Stimulated activated naive B cell treated with anti-CD40 and anti-IgM and Interleukin-4, amounts not matched to agents 10 μg/mL and 1 μg/mL and 100 μg/mL, for 72 hours (primary cell): ENCODE results near the gene DDHD1.
A peak's percentile ranks its signal among the peaks of the same experiment; 100 is the strongest.
"Not testable (repeated sequence)": the region's sequence is repeated elsewhere in the genome, so short reads cannot be mapped to it uniquely, and the experiment has no call there.

Source experiments
- ATAC-seq, 2 donors: fragments of 150-1000 bp; cut with Tn5 transposase; replicated peaks; 2 replicates each; pipeline ENCODE4 v1.10.0; 2021; ENCODE audit warnings: moderate library complexity in 1 of 2
- DNase-seq: peaks from one replicate; pipeline ENCODE4 v3.0.0; 2021
- H3K27ac Mint-ChIP-seq: one replicate; pipeline ENCODE4 v1.8.0; 2022; ENCODE audit warnings: mild to moderate bottlenecking, mixed read lengths
- H3K27me3 Mint-ChIP-seq, 2 donors: one replicate each; pipeline ENCODE4 v1.8.0; 2022; ENCODE audit warnings: mixed read lengths in 2 of 2
- H3K36me3 Mint-ChIP-seq, 2 donors: one replicate each; pipeline ENCODE4 v1.8.0; 2022; ENCODE audit warnings: mixed read lengths in 2 of 2, mild to moderate bottlenecking in 1 of 2
- H3K4me1 Mint-ChIP-seq, 2 donors: one replicate each; pipeline ENCODE4 v1.8.0; 2022; ENCODE audit warnings: mixed read lengths in 2 of 2, mild to moderate bottlenecking in 1 of 2
- H3K4me3 Mint-ChIP-seq, 2 donors: one replicate each; pipeline ENCODE4 v1.8.0; 2022; ENCODE audit warnings: mild to moderate bottlenecking in 2 of 2, mixed read lengths in 2 of 2, moderate library complexity in 1 of 2
- H3K9me3 Mint-ChIP-seq, 2 donors: one replicate each; pipeline ENCODE4 v1.8.0; 2022; ENCODE audit warnings: mixed read lengths in 2 of 2, mild to moderate bottlenecking in 1 of 2

DDHD1 gene

GRCh38 chr14:53152887-53153701, at the start of gene DDHD1:
TSS of gene DDHD1 (minus strand) at chr14:53153323. CDS start at chr14:53153098, 225 bp downstream.
- peaks cover 15 to 29% of the 10 kb centered on the region in 2 donors for H3K36me3 Mint-ChIP-seq
- H3K27me3 Mint-ChIP-seq, result no peaks in the 10 kb centered on the region

GRCh38 chr14:53195949-53196348, 42.8 kb upstream of the DDHD1 start:
- DNase-seq (no peak), ATAC-seq (no peak)
- Mint-ChIP-seq H3K27ac (no peak overlapping the region), H3K9me3 (peaks cover 7 to 8% of the 10 kb centered on the region in 2 donors), H3K27me3 (no peaks in the 10 kb centered on the region), H3K4me1 (peaks cover 14 to 27% of the 10 kb centered on the region in 2 donors), H3K36me3 (peaks cover 11 to 15% of the 10 kb centered on the region in 2 donors), H3K4me3 (no peak overlapping the region)

More at GRCh38 chr14:53152887-53153701, at the start of gene DDHD1:
- DNase-seq (peak; percentile 85), ATAC-seq (peak; percentile 82 to 85)
- Mint-ChIP-seq H3K27ac (peak within 1 kb of the TSS; percentile 100), H3K9me3 (no peaks in the 10 kb centered on the region), H3K4me3 (peak within 1 kb of the TSS; percentile 99 to 100), H3K4me1 (peaks cover 27 to 39% of the 10 kb centered on the region in 2 donors)

- peak overlapping the region in 1 of 2 donors; percentile 35 for H3K4me3 Mint-ChIP-seq
- no peak overlapping the region for H3K27ac Mint-ChIP-seq
- ATAC-seq (no peak), DNase-seq (no peak)
- peaks cover 2 to 3% of the 10 kb centered on the region in 2 donors for H3K36me3 Mint-ChIP-seq
- H3K27me3 Mint-ChIP-seq, result no peaks in the 10 kb centered on the region
- H3K4me1 Mint-ChIP-seq, result peaks cover 15 to 30% of the 10 kb centered on the region in 2 donors
- no peaks in the 10 kb centered on the region for H3K9me3 Mint-ChIP-seq
Observed at GRCh38 chr14:53193193-53193592, 40.1 kb upstream of the DDHD1 start.

GRCh38 chr14:53192052-53192760, 39.1 kb upstream of the DDHD1 start:
- ATAC-seq (no peak), DNase-seq (no peak)
- Mint-ChIP-seq H3K27ac (no peak overlapping the region), H3K4me1 (peaks cover 15 to 30% of the 10 kb centered on the region in 2 donors), H3K36me3 (peaks cover 2 to 3% of the 10 kb centered on the region in 2 donors), H3K4me3 (peak overlapping the region in 1 of 2 donors; percentile 16), H3K27me3 (no peaks in the 10 kb centered on the region), H3K9me3 (no peaks in the 10 kb centered on the region)

GRCh38 chr14:53190938-53191337, 37.8 kb upstream of the DDHD1 start:
- Mint-ChIP-seq H3K4me1 (peaks cover 15 to 30% of the 10 kb centered on the region in 2 donors), H3K27ac (peak overlapping the region; percentile 80), H3K4me3 (peak overlapping the region; percentile 52 to 62), H3K36me3 (peaks cover 0 to 2% of the 10 kb centered on the region in 2 donors), H3K27me3 (no peaks in the 10 kb centered on the region), H3K9me3 (no peaks in the 10 kb centered on the region)
- ATAC-seq (peak; percentile 96 to 99), DNase-seq (peak; percentile 72)

- ATAC-seq (no peak), DNase-seq (no peak)
- Mint-ChIP-seq H3K27me3 (no peaks in the 10 kb centered on the region), H3K9me3 (no peaks in the 10 kb centered on the region), H3K4me3 (no peak overlapping the region), H3K27ac (no peak overlapping the region), H3K36me3 (no peaks in the 10 kb centered on the region), H3K4me1 (peaks cover 16 to 28% of the 10 kb centered on the region in 2 donors)
Observed at GRCh38 chr14:53187921-53188463, 34.9 kb upstream of the DDHD1 start.

GRCh38 chr14:53186532-53186931, 33.4 kb upstream of the DDHD1 start:
- ATAC-seq (no peak), DNase-seq (no peak)
- no peak overlapping the region for H3K4me3 Mint-ChIP-seq
- peaks cover 12 to 17% of the 10 kb centered on the region in 2 donors for H3K4me1 Mint-ChIP-seq
- H3K27me3 Mint-ChIP-seq, result no peaks in the 10 kb centered on the region
- H3K27ac Mint-ChIP-seq, result no peak overlapping the region
- H3K36me3 Mint-ChIP-seq, result peaks cover 0 to 2% of the 10 kb centered on the region in 2 donors
- peaks cover under 1 to 2% of the 10 kb centered on the region in 2 donors for H3K9me3 Mint-ChIP-seq

- DNase-seq (no peak), ATAC-seq (no peak)
- peaks cover 19 to 29% of the 10 kb centered on the region in 2 donors for H3K4me1 Mint-ChIP-seq
- H3K9me3 Mint-ChIP-seq, result peaks cover 3 to 10% of the 10 kb centered on the region in 2 donors
- H3K36me3 Mint-ChIP-seq, result peaks cover 0 to 10% of the 10 kb centered on the region in 2 donors
- H3K27me3 Mint-ChIP-seq, result no peaks in the 10 kb centered on the region
- H3K27ac Mint-ChIP-seq, result no peak overlapping the region
- no peak overlapping the region for H3K4me3 Mint-ChIP-seq
Observed at GRCh38 chr14:53183611-53184010, 30.5 kb upstream of the DDHD1 start.

GRCh38 chr14:53183056-53183455, 29.9 kb upstream of the DDHD1 start:
- Mint-ChIP-seq H3K27me3 (no peaks in the 10 kb centered on the region), H3K4me3 (no peak overlapping the region), H3K27ac (peak overlapping the region; percentile 20), H3K9me3 (peaks cover 3 to 10% of the 10 kb centered on the region in 2 donors), H3K36me3 (peaks cover 0 to 10% of the 10 kb centered on the region in 2 donors), H3K4me1 (peaks cover 19 to 29% of the 10 kb centered on the region in 2 donors)
- no peak for ATAC-seq
- no peak for DNase-seq

- not testable (repeated sequence) for H3K9me3 Mint-ChIP-seq, H3K4me3 Mint-ChIP-seq, H3K27me3 Mint-ChIP-seq, ATAC-seq, DNase-seq, H3K27ac Mint-ChIP-seq, H3K36me3 Mint-ChIP-seq
- peaks cover 22 to 29% of the 10 kb centered on the region in 2 donors for H3K4me1 Mint-ChIP-seq
Observed at GRCh38 chr14:53181463-53182081, 28.4 kb upstream of the DDHD1 start.

GRCh38 chr14:53180272-53181221, 27.4 kb upstream of the DDHD1 start:
- Mint-ChIP-seq H3K9me3 (peaks cover 3 to 10% of the 10 kb centered on the region in 2 donors), H3K4me3 (no peak overlapping the region), H3K4me1 (peaks cover 22 to 29% of the 10 kb centered on the region in 2 donors), H3K36me3 (peaks cover 0 to 10% of the 10 kb centered on the region in 2 donors), H3K27ac (peak overlapping the region; percentile 88), H3K27me3 (no peaks in the 10 kb centered on the region)
- DNase-seq (peak; percentile 32), ATAC-seq (peak; percentile 52 to 55)

GRCh38 chr14:53179486-53180005, 26.4 kb upstream of the DDHD1 start:
- H3K9me3 Mint-ChIP-seq, ATAC-seq, H3K27ac Mint-ChIP-seq, DNase-seq, H3K4me3 Mint-ChIP-seq, H3K27me3 Mint-ChIP-seq: not testable (repeated sequence)
- Mint-ChIP-seq H3K36me3 (peaks cover 0 to 13% of the 10 kb centered on the region in 2 donors), H3K4me1 (peaks cover 22 to 29% of the 10 kb centered on the region in 2 donors)

GRCh38 chr14:53175375-53175774, 22.3 kb upstream of the DDHD1 start:
- Mint-ChIP-seq H3K4me1 (peaks cover 8 to 9% of the 10 kb centered on the region in 2 donors), H3K36me3 (peaks cover 3 to 5% of the 10 kb centered on the region in 2 donors), H3K27ac (no peak overlapping the region), H3K4me3 (no peak overlapping the region), H3K27me3 (no peaks in the 10 kb centered on the region), H3K9me3 (no peaks in the 10 kb centered on the region)
- DNase-seq (no peak), ATAC-seq (no peak)
